ENCODE measurements around the gene MYO3B.

MYO3B gene

DNA sequence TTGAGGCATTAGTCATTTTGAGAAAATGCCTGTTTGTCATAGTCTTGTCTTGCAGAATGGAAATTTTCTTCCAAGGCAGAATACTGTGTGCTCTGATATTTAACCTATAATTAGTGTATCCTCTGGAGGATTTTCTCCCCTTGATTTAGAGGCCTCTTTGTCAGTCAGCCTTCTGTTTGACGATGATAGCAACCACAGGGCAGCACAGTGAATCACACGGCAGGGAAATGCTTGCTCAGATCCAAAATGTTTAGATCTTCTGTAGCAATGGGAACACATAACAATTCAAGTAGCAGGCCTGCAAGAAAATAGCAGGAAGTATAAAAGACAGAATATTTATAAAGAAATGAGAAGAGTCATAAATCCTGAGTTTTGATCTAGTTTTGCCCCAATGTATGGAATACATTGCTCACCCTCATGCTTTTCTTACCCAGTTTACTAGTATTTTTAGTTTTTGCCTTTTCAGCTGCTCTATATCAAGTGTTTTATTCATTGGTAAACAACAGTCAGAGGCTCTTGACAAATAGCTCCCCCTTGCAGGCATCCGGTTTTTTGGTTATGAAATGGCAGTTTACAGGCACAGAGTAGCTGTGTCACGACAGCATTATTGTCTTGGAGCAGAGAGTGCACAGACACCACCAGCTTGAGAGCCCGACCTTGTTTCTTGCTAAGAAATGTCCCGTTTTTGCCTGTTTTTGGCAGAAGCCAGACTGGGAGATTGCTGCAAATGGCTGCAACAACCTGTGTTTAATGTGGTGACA lies 185.1 kb downstream of the MYO3B start:
- no peak overlapping the region for H3K4me3 ChIP-seq (ENCODE audit: low read depth, low read length)

DNA sequence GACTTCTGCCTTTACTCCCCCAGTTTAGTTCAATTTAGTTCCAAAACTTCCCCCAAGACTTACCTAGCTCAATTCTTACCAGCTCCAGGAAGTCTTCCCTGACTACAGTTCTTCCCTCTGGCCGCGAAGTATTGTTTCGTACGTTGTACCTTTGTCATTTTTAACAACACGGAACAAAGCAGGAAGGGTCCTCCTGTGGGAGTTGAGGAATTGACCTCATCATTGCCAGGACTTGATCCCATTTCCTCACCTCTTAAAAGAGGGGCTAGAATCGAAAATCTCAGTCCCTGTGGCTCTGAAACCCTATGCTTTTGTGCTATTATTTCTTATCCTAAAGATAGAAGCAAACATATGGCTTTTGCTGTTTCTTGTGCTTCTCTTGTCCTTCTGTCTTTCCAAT lies 187.1 kb downstream of the MYO3B start:
- H3K4me3 ChIP-seq (ENCODE audit: low read depth, low read length), result no peak overlapping the region

DNA sequence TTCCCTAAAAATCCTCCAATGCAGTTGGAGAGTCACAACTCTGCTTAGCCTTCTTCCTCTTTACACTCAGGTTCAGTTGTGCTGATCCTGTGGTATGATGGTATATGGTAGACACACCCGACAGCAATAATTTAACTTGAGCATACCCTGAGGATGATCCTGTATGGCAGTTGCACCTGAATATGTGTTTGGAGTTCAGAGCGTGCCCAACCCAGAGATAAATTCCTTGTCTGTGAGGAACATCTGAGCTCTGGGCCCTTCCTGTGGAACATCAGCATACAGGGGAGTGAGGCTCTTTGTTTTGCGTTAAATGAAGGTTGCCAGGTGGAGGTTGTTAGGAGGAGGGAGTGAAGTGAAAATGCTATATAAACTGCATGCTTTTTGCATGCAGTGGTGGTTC lies 187.7 kb downstream of the MYO3B start:
- H3K4me3 ChIP-seq (ENCODE audit: low read depth, low read length), result no peak overlapping the region

DNA sequence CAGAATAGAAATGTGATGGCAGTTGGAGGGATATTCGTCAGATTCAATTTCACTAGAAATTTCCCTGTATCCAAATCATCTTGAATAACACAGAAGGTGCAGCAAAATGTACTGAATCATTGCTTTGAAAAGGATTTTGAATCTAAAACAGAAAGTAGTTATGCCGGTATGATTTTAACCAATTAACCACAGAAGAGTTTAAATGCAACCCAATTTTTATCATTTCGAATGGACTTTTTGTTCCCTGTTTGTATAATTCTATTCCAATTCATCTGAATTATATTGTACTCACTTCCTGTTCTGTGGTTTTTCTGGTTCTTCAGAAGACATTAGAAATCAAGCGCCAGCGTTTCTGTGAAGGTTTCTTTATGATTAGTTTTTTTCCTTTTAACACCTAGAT lies 190.4 kb downstream of the MYO3B start:
- no peak overlapping the region for H3K4me3 ChIP-seq (ENCODE audit: low read depth, low read length)

DNA sequence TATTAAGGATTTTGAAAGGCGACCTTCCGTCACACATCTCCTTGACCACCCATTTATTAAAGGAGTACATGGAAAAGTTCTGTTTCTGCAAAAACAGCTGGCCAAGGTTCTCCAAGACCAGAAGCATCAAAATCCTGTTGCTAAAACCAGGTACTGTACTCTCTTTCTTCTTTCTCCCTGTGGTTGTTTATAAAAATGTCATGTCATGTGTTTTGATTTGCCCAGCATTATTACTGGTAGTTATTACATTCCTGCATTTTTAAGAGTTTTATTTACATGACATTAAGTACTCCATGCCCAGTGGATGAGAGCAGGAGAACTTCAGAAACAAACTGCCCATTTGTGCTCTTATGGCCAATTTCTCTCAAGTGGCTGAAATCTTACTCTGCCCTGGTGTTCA lies 191.3 kb downstream of the MYO3B start:
- no peak overlapping the region for H3K4me3 ChIP-seq (ENCODE audit: low read depth, low read length)

DNA sequence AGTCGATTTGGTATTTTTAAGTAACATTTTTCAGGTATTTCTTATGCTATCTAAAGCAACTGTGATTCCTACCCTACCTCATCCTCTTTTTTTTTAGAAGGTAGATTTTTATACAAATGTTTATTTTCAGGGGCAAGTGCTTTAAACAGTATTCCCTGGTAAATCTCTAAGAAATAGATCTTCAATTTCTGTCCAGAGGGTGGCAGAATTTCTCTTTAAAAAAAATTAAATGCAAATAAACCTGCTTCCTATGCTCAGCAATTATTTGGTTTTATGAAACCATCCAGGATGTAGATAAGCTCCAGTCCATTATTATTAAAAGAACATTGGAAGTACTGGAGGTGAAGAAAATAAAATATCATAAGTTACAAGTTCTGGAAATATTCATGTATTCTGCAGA lies 191.9 kb downstream of the MYO3B start:
- no peak overlapping the region for H3K4me3 ChIP-seq (ENCODE audit: low read depth, low read length)

DNA sequence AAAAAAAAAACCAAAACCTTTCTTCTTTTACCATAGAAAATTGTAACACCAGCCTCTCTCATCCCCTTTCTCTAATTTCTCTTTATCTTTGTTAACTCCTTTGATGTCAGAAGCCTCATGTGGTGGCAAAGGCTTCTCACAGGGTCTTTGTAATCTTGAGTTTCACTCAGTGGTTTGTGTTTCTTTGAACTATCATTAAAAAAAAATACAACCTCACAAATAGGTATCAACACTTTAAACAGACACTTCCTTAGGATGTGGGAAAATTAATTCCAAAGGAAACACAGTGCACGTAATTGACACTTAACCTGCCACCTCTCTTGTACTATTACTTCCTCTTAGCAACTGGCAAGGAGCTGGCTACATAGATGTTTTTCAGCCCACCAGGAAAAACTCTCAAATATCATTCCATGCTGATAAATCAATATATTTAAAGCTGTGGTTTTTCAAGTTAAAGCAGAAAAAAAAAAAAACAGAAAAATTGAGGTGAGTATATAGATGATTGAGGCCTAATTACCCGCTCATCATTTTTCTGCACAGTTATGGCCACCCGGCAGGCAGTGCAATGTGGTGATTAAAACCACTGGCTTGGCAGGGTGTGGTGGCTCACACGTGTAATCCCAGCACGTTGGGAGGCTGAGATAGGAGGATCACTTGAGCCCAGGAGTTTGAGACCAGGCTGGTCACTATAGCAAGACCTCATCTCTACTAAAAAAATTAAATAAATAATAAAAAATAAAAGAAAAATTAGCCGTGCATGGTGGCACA lies 193.5 kb downstream of the MYO3B start:
- H3K4me3 ChIP-seq (ENCODE audit: low read depth, low read length), result no peak overlapping the region

DNA sequence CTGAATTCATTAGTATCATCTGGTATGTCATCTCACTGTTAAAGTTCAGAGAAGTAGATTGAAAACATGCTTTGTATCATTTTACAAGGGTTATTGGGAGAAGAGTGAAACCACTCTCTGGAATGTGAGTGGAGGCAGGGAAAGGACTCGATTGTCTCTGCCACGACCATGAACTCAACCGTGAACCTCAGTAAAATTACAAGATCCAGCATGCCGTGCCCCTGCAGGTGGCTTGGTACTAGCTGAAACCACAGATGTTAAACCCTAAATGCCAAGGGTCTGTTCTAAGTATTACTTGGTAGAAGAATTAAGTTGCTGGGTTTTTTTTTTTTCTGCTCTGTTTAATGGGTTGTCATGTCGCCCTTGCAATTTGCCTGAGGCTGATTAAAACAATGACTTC lies 197.2 kb downstream of the MYO3B start:
- H3K4me3 ChIP-seq (ENCODE audit: low read depth, low read length), result no peak overlapping the region

DNA sequence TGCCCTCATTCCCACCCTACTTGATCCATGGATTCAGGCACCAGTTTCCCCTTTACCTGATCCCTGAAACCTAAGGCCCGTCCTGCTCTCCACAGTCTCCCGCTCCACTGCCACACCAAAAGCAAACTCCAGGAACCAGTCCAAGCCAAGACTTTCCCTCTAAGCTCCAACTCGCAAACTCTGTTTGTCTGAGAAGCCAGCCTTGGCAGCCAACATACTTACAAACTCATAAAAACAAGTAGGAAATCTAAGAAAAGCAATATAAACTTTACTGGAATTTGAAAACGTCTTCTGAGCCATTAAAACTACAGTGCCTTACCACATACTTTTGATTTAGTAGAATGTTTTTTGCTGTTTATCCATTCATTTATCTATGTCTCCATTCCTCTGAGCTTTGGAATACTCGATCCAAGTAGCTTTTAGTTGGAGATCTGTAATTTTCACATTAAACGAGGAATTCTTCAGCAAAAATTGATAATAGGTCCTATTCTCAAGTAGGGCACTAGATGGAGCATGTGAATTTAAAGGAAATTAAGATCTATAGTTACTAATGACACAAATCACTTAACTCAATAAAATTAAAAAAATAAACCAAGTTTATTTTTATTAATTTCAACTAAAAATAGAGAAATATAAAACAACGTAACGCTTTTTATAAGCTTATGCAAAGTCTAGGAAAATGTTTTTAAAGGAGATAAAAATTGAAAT lies 199.7 kb downstream of the MYO3B start:
- H3K4me3 ChIP-seq (ENCODE audit: low read depth, low read length), result no peak overlapping the region

DNA sequence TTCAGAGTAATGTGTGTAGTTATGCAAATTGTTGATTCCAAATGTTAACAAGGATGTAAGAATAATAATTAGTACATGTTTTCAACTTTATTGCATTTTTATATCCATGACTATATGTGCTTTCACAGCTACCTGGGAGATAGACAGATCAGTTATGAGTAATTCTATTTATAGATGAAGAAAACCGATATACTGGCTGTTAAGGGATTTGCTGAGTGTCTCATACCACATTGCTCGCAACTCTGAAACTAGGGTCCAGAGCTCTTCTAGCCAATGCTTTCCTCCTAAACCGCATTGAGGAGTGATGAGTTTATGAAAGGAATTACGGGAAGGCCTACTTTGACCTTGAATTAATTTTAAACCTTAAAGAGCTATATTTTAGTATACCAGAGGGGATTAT lies 202.3 kb downstream of the MYO3B start:
- H3K4me3 ChIP-seq (ENCODE audit: low read depth, low read length), result no peak overlapping the region

DNA sequence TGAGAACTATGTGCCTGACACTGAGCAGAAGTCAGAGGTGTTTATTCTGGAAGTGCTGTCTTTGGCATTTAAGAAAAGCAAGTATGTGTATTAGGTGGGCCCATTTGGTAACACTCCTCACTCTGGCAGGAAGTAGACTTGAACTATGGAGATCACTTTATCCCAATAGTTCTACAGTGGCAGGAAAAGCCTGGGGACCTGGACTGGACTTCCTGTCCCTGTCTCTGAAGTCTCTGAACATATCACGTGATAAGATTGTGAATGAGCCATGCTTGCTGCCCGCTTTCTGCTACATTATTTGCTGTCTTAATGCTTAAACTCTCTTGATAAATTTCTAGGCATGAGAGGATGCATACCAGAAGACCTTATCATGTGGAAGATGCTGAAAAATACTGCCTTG lies 203.7 kb downstream of the MYO3B start:
- H3K4me3 ChIP-seq (ENCODE audit: low read depth, low read length), result no peak overlapping the region

DNA sequence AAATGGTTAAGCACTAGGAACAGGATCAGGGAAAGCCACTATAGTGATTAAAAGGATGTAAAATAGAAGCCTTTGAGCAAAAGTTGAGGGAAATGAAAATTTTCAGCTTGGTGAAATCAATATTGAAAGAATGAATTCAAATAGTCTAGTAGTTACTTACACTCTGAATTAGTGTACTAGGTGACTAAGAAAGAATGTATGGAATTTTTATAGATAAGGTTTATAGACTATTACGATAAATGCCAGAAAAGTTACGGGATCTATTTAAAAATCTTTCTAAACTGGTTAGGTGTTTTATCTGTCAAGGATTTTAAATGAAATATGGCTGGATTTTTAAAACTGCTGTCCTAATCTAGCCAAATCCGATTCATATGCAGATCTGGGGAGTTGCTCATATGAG lies 208.6 kb downstream of the MYO3B start:
- H3K4me3 ChIP-seq (ENCODE audit: low read depth, low read length), result no peak overlapping the region

DNA sequence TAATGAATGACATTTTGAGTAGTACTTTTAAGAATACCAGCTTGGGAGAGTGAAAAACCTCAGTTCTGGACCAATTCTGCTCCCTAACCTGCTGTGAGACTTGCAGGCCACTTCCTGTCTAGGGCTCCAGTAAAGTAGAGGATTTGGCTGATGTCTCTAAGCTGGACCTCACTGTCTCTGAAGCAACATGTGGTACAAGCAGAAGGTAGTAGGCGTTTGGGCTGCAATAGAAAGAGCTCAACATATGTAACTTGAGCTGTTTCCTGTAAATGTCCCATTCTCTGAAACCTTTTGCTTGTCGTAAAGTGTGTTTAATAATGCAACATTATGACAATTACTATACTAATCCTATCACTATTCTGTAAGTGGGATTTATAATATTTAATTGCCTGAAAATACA lies 213.1 kb downstream of the MYO3B start:
- H3K4me3 ChIP-seq (ENCODE audit: low read depth, low read length), result no peak overlapping the region

DNA sequence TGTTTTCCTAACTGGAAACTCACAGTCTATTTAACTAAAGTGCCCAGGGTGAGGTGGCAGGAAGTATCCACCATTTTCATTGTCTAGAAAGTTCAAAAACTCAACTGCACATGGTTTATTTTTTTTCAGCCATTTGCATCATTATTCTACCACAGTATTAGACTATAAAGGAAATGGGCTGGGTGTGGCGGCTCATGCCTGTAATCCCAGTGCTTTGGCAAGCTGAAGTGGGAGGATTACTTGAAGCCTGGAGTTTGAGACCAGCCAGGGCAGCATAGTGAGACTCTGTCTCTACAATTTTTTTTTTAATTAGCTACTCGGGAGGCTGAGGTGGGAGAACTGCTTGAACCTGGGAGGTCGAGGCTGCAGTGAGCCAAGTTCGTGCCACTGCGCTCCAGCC lies 213.8 kb downstream of the MYO3B start:
- H3K4me3 ChIP-seq (ENCODE audit: low read depth, low read length), result no peak overlapping the region

DNA sequence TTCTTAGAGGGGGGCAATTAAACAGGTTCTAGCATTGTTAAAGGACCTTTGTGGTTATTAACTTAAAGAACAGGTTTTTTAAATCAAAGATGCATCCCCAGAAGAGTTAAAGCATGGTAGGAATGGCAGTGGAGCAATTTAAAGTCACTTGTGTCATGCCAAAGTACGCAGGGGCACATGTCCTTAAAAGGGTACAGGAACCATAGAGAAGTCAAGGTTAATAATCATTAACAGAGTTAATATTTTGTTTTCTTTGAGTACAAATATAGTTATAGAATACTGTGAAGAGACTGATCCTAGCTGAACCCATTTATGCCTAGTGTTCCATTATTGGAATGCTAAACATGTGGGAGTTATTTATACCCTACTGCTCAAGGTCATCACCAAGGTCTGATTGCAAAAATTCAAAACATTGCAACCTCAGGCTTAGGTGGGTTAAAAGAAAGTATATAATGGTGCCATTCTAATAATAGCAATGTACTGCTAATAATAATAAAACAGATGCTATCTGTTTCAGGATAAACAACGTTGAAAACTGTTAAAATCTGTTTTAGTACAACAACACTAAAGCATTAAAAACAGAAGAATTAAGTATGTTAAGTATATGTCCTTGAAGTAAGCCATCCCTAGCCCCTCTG lies 216.0 kb downstream of the MYO3B start:
- H3K4me3 ChIP-seq (ENCODE audit: low read depth, low read length), result no peak overlapping the region

DNA sequence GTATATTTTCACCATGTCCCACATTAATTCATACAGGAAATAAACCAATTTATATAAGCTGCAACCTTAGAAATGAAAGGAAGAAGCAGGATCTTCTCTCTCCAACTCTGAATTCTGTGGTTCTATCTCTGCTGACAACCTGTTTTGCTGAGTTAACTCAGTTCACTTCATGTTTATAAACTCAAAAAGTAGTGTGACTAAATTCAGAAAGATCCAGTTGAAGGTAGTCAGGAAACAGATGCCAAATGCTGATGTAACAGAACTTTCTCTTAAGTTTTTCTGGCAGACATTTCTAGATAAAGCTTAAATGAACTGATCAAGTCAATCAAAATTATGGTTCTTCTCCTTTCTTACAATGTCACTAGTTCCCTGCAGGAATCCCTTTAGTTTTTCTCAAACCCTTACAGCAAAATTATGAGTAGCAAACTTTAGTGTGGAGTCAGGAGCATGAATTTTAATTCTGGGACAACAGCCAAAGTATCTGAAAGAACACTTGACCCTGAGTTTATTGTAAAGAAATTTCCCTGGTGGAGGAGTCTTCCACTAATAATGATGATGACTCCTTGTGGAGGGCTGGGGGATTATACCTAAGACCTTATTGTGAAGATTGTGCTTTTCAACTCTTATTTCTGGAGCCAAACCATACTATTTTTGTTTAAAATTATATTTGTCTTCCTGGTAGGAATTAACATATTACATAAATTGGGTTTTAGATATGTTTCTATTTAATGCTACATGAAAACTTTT lies 216.9 kb downstream of the MYO3B start:
- H3K4me3 ChIP-seq (ENCODE audit: low read depth, low read length), result no peak overlapping the region

DNA sequence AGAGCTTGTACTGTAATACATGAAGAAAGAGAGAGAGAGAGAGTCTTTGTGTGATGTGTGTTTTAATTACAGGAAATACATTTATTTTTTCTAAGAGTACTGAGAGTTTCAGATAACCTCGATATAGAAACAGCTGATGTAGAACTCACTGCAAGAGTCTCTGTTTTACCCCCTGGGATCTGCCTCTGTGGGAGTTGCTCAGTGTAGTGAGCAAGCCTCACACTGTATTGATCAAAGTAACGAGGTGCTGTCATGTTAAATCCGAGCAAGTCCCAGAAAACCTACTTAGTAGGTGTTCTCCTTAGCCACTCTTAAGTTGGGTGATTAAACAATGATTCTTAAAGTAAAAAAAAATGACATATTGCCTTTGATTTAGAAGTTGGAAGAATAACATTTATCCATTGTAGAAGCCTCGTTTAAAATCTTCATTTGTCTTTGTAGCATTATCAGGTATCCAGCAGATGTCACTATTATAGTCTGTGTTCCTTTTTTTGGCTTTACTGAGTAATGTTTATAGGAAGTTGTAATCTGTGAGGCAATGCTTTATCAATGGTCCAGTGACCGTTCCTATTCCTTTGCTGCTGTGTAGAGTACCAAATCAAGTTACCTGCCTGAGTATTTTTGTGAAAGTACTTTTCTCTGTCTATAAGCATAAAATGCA lies 219.0 kb downstream of the MYO3B start:
- H3K4me3 ChIP-seq (ENCODE audit: low read depth, low read length), result no peak overlapping the region

DNA sequence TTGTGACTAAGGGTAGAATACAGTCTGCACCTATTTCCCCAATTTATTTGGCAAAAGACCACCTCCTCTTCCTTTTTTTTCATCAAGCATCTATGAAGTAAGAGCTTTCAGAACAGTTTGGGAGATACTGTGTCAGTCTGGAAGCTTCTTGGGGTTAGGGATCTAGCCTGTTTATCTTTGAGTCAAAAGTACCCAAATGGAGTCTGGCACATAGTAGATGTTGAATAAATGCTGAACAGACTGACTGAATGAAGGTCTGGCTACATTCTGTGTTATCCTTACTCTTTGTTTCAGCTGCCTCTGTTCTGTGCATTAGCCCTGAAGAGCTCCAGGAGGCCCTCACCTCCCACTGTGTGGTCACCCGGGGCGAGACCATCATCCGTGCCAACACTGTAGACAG lies 223.2 kb downstream of the MYO3B start:
- no peak overlapping the region for H3K4me3 ChIP-seq (ENCODE audit: low read depth, low read length)

DNA sequence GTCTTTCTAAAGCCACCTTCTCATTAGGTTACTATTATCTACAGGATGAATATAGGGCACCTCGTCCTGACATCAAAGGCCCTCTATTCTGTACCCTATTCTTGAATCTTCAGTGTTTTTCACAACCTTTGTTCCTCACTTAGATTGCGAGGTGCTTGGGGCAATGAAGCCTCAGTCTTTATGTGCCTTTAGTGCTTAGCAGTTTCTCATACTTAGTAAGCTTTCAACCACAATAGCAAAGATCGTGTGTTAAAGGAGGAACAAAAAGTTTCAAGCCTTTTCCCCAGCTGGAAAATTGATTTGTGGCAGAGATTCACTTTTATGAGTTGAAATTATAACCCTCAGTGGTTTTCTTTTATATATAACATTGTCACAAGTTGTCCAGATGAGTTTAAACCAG lies 226.9 kb downstream of the MYO3B start:
- no peak overlapping the region for H3K4me3 ChIP-seq (ENCODE audit: low read depth, low read length)

DNA sequence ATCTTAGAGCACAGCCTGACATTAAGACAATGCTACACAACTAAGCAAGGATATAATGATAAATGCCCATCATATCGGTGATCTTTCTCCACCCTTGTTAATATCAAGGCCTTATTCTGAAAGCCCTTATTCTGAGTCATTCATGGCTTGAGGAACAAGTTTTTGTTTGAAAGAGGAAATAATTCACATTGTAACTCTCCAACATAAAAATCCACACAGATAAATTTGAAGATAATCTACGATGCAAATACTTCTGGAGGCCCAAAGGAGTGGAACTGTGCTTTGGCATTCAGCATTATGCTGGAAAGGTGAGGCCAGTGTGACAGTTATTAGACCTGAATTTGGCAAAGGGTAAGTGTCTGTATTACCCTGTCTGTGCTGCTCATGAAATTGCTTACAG lies 227.4 kb downstream of the MYO3B start:
- no peak overlapping the region for H3K4me3 ChIP-seq (ENCODE audit: low read depth, low read length)

All from iPS-11a (cell line).